Smooth muscle cell of the brain vasculature (primary cell): Measurements from ENCODE around the gene MAGI1.

Experiments
- DNase-seq: peaks from one replicate; pipeline ENCODE4 v3.0.0-alpha.2; 2012; ENCODE audit warnings: low read depth, low spot score

MAGI1 gene

GRCh38 chr3:65946438-65946837 is 92.3 kb downstream of the MAGI1 start:
- no peak for DNase-seq

DNA sequence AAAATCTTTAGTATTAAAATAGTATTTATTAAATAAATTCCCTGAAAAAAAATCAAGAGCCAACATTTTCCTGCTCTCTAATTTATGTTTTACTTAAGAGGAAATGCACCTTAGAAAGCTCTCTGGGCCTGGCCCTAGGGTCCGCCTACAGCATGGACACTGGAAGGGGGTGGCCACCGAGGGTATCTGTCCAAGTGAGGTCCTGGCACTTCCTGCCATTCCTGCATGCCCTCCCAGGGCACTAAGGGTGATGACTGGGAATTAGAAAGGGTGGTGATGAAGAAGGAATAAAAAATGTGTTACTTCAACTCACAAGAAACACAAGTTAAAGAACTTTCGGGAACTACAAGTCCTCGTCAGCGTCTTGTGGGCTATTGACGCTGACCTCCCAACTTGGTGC is 92.8 kb downstream of the MAGI1 start:
- DNase-seq, result no peak

DNA sequence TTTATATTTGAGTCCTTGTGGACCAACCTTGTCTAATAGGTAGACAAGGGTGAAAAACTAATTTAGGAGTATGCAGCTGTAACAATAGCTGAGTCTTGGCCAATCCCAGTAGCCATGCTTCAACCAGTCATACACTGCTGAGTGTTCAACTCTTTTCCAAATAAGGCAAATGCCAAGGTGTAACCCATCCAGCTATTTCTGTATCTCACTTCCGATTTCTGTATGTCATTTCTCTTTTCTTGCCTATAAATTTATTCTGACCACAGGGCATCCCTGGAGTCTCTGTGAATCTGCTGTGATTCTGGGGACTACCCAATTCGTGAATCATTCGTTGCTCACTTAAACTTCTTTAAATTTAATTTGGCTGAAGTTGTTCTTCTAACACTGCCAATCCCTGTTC is 93.2 kb downstream of the MAGI1 start:
- DNase-seq, result no peak

DNA sequence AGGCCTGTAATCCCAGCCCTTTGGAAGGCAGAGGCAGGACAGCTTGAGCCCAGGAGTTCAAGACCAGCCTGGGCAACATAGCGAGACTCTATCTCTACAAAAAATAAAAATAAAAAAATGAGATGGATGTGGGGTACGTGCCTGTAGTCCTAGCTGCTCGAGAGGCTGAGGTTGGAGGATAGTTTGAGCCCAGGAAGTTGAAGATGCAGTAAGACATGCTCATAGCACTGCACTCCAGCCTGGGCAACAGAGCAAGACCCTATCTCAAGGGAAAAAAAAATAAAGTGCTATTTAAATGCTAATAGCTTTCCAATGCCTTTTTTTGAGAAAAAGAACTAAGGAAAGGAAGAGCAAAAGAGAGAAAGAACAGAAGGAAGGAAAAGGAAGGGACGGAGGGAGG is 94.5 kb downstream of the MAGI1 start:
- no peak for DNase-seq

- no peak for DNase-seq
These were observed 98.9 kb downstream of the MAGI1 start for GRCh38 chr3:65939801-65940246.

DNA sequence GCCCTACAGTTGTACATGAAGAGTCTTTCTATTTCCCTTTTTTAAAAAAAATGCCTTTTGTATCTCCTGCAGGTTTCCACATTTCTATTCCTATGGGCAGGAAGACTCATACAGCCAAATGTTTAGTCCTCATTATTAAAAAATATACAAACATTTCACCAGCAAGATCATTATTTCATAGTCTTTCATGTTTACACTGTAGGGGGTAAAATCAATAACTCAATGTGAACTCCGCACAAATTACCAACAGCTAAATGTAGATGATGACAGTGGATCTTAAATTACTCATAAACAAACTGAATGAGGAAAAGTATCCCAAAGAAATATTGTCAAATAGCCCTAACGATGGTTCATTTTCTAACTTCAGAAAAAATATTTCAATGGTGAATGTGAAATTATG is 99.5 kb downstream of the MAGI1 start:
- no peak for DNase-seq

- DNase-seq, result no peak
These were observed 100.0 kb downstream of the MAGI1 start for GRCh38 chr3:65938676-65939075.

DNA sequence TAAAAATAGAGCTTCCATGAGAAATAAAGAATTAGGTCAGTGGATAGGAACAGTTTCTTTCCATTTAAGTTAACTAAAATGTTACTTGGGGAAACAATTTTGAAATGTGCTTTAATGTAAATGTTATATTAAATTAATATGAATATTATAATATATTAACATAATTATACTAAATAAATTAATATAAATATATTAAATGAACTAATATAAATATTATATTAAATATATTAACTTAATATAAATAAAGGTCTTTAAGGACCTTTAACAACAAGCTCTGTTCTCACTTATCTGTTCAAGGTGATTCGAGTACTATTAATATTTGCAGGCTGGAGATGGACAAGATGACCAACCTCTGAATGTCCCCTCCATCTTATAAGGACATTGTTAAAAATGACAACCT is 100.6 kb downstream of the MAGI1 start:
- DNase-seq, result no peak

DNA sequence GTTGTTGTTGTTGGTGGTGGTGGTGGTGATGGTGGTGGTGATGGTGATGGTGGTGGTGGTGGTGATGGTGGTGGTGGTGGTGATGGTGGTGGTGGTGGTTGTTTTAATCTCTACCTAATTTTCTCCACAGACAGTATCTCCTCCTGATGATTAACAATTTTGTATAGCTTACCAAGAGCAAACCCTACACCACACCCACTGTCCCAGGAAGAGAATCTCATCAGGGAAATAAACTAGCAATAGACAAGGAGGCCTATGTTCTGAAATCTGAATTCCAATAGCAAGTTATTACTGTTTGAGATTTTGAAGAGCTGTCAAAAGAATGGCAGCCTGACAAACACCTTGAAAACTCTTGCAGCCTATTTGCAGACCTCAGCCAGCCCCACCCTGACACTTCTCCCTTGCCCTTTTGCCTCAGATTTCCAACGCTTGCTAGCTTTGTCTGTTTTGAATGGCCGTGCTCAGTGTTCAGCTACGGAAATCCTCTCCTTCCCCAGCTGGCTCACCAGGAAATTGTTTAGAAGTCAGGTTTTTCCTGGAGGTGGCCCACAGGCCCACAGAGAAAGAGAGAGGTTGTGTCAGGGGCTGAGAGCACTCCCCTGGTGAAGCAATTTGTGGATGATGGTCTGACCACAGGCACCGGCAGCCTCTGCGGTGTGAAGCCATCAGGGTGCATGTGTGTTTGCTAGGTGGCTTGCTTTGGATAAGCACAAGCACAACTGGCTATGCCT is 101.6 kb downstream of the MAGI1 start:
- no peak for DNase-seq

- no peak for DNase-seq
These were observed 103.0 kb downstream of the MAGI1 start for GRCh38 chr3:65935724-65936123.

DNA sequence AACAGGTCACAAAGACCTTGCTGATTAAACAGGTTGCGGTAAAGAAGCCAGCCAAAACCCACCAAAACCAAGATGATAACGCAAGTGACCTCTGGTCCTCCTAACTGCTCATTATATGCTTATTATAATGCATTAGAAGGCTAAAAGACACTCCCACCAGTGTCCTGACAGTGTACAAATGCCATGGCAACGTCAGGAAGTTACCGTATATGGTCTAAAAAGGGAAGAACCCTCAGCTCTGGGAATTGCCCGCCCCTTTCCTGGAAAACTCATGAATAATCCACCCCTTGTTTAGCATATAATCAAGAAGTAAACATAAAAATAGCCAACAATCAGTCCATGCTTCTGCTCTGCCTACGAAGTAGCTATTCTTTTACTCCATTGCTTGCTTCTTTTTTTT is 108.1 kb downstream of the MAGI1 start:
- DNase-seq, result no peak

GRCh38 chr3:65928110-65928509 is 110.6 kb downstream of the MAGI1 start:
- DNase-seq, result no peak

GRCh38 chr3:65927576-65927975 is 111.1 kb downstream of the MAGI1 start:
- DNase-seq, result no peak

GRCh38 chr3:65925254-65925954 is 113.3 kb downstream of the MAGI1 start:
- DNase-seq, result no peak

DNA sequence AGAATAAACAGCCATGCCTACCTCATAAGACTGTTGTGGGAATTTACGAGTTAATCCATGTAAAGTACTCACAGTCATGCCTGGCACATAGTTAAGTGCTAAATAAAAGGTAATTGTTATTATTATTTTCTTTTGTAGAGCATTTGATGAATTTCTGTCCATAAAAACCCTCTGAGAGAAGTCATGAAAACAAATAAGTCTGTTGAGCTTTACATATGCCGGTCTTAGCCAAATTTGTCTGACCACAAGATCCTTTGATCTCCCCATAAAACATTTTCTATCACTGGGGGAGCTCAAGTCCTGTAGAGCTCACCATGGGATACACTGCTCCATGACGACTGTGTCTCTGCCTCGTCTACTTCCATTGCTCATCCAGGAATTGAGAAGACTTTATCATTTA is 114.0 kb downstream of the MAGI1 start:
- peak; percentile 43 for DNase-seq

DNA sequence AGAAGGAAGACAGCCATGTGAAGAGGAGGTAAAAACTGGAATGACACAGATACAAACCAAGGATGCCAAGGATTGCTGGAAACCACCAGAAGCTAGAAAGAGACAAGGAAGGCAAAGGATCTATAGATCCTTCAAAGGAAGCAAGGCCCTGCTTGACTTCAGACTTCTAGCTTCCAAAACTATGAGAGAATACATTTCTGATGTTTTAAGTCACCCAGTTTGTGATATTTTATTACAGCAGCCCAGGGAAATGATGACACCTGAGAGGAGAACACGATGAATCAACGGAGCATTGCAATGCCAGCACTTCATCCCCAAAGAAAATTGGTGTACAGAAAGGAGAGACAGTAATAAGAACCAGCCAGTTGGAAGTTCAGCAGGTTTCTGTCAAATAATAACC is 116.3 kb downstream of the MAGI1 start:
- DNase-seq, result no peak

DNA sequence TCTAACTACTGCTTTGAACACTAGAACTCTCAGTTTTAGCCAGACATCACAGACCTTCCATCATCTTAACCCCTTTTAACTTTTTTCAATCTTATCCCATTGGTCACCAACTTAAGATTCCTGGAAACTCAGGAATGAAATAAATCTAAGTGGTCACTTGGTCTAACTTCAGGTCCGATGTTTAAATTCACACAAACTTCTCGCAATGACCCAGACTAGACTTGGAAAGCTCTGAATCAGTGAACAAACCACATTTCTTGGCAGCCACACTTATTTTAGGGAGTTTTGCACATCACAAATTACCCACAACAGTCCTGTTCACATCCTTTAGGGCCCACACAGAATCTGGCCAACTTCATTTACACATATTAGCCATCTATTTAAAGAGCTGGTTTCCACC is 118.9 kb downstream of the MAGI1 start:
- no peak for DNase-seq

GRCh38 chr3:65915477-65915876 is 123.2 kb downstream of the MAGI1 start:
- no peak for DNase-seq

GRCh38 chr3:65914740-65915367 is 123.9 kb downstream of the MAGI1 start:
- no peak for DNase-seq

DNA sequence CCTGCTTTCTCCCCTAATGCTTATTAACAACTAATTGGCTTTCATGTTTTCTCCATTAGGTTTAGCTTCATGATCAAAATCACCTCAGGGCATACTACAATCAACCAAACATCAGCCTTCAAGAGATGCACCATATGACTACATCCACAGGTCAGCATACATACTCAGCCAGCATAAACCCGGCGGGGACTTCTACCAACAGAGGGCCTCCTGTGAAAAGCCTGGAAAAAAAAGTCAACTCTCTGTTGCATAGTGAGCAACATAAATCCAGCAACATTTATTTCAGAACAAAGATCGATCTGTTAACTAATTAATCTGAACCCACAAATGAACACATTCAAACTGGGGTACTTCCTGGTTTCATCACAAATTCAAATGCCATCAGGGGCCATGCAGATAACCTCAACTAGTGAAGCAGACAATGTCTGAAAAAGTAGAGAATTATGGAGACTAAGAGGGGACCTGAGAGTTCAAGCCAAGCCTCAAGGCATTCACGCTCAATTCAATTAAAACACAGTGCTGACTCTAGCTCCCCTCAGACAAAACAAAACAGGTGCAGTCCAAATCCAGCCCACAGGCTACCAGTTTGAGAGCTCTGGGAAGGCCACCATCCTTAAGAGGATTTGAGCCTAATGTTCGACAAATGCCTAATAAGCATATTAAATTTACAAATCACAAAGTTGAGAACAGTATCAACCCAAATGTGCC is 124.5 kb downstream of the MAGI1 start:
- DNase-seq, result no peak

DNA sequence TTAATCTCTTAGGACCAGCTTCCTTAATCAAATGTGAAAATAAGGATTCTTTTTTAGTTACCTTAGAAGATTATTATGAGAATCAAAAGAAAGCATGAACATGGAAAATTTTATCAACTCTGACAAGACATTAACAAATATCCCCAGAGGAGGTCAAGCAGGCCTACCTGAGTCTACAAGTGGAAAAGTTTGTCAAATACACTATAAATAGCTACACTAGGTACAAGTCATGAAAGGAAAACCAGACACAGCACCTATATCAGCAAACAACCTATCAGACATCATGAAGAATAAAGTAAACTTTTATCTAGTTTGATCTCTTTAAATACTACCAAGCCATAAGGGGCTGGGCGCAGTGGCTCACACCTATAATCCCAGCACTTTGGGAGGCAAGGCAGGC is 126.1 kb downstream of the MAGI1 start:
- no peak for DNase-seq

DNA sequence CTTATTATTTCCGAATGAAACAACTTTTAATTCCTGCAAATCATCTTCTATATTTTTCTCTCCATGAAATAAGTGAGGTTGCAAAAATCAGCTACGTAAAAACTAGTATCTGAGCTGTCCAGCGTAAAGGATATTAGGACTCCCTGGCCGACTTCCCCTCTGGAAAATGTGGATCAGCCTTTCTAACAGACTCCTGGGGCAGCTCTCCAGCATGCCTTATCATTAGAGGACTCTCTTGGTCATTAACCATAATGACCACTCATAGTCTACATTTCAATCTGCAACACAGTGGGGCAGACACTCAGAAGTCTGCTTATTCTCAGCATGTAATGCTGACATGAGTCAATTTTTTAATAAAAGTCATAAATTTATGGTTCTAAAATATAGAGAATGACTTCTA is 130.1 kb downstream of the MAGI1 start:
- no peak for DNase-seq
